ENCODE results near the gene WDR86.

- TF ChIP-seq CTCF (conservative IDR thresholded peaks at IDR 0.05; ENCODE audit: low read depth, low read length) (no peak), CHD1 (IDR thresholded peaks at IDR 0.05; ENCODE audit: low read depth, low read length) (no peak), RAD21 (IDR thresholded peaks at IDR 0.05; ENCODE audit: low read length) (no peak)
Observed at GRCh38 chr7:151339651-151340382, 70.0 kb downstream of the WDR86 start.
